GM12873 (cell line): ENCODE measurements around the gene TNS3.

Experiments used
- TF ChIP-seq, protein P1 (sequence below): IDR thresholded peaks from 2 replicates; pipeline ENCODE4 v1.5.1; 2012; ENCODE audit warnings: low read depth, mild to moderate bottlenecking, moderate library complexity, low read length, control low read depth; ENCODE audit not compliant: insufficient read depth; ENCODE audit errors: missing control alignments

TNS3 gene

DNA sequence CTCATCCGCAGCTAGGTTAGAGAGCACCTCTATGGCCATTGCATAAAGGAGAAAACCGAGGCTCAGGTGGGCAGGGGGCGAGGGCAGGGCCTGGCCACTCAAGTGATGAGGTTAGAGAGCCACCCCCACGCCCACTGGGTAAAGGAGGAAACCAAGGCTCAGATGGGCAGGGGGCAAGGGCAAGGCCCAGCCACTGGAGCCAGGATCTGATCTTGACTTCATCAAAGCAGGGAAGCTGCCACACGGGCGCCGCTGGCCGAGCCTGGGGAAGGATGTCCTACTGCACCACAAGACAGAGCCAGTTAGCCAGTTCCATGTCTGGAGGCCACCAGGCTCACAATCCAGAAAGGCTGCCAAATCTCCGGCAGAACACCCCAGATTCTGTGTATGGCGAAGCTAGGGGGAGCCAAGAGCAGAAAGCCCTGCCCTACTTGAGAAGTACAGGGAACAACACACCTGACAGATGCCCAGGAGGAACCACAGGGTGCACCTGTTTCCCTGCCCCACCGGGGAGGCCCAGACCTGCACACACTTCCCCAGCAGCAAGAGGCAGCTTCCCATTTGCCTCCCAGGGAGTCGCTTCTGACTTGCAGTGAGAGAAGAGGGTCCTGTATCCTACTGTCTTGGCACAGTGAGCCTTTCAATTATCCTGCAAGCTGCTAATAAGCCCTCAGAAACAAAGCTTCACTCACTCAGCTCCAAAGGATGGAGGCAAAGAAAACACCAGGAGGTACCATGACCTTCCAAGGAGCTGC lies 101.9 kb downstream of the TNS3 start:
- TF ChIP-seq, protein P1, sequence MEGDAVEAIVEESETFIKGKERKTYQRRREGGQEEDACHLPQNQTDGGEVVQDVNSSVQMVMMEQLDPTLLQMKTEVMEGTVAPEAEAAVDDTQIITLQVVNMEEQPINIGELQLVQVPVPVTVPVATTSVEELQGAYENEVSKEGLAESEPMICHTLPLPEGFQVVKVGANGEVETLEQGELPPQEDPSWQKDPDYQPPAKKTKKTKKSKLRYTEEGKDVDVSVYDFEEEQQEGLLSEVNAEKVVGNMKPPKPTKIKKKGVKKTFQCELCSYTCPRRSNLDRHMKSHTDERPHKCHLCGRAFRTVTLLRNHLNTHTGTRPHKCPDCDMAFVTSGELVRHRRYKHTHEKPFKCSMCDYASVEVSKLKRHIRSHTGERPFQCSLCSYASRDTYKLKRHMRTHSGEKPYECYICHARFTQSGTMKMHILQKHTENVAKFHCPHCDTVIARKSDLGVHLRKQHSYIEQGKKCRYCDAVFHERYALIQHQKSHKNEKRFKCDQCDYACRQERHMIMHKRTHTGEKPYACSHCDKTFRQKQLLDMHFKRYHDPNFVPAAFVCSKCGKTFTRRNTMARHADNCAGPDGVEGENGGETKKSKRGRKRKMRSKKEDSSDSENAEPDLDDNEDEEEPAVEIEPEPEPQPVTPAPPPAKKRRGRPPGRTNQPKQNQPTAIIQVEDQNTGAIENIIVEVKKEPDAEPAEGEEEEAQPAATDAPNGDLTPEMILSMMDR = no peak

DNA sequence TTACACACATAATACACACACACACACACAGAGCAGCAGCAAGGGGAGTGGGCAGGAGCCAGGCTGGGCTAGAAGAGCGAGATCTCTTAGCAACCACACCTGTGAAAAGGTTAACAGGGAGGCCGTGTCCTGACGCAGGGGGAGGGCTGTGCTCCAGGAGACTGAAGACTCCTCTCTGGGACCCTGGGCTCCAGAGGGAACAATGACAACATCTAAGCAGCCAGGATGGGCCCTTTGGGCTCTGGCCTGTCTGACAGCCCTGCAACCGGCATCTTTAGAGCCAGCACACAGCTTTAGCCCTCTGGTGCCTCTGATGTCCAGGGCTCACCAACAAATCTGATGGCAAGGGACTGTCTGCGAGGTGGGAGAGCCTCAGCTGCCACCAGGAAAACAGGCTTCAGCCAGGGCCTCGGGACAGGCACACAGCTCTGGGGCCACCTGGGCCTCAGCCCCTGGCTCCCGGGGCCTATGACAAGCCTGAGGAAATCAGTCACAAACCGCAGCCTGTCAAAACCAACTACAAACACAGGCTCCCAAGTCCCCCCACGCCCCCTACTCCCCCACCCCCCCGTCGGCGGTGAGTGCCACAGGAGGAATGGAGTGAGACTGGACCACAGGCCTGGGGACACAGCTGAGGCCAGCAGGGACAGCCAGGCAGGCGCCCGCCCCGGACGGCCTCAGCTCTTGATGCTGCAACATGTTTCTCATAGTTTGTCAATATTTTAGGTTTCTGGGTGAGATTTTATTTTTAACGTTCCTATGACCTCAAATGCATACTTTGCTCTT lies 102.8 kb downstream of the TNS3 start:
- TF ChIP-seq, protein P1 = no peak

DNA sequence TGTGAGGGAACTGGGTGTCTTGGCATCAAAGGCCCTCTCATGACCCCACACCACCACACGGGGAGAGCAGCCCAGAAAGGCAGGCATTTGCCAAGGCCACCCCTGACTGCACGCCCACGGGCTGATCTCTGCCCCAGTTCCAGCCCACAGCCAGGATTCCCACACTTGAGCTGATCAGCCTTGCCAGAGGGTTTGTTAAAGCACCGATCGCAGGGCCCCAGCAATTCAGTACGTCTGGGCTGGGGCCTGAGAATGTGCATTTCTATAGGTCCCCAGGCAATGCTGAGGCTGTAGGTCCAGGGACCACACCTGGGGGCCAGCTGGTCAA lies 103.9 kb downstream of the TNS3 start:
- TF ChIP-seq, protein P1 = no peak

DNA sequence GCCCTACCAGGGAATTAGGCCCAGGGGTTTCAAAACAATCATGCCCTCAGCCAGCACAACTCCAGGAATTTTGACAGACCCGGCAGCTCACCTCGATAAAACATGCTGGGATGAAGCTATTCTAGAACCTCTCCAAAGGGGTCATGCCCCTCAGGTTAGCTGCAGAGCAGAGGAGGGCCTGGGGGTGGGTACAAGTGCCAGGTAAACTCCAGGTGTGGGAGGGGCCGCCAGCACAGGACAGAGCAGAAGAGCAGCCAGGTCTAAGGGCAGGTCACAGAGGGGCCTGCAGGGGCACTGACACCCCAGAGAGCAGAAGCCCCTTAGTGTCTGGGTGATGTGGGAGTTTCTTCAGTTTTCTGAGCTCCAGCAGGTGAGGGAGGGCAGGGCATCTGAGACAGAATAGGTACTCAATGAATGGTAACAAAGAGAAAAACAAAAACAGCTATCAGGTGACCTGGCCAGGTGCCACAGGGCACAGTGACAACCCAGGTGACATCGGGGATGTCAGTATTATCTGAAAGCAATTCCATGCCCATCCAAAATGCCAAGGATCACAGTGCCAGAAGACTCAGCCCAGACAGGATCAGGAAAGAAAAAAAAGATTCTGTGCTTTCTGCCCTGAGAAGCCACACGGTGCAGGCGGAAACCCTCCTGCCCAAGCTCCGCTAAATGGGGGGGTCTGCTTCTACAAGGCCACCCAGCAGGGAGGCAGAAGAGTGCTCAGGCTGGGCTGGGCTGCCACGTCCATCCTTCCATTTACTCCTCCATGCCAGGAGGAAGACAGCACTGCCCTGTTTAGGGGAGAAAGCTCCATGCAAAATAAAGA lies 104.5 kb downstream of the TNS3 start:
- TF ChIP-seq, protein P1 = no peak

DNA sequence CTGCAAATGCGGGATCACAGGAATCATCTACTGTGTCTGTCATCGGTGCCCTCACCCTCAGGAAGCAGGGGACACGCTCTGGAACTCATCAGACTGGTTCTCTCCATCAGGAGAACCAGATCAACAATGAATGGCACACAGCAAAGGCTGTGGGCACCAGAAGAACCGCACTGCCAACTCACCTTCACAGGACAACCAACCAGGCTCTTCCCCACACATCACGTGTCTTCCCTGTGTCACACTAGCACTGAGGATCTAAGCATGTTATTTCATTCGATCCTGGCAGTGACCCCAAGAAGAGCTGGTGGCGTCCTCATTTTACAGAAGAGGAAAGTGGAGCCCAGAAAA lies 106.1 kb downstream of the TNS3 start:
- TF ChIP-seq, protein P1 = no peak

DNA sequence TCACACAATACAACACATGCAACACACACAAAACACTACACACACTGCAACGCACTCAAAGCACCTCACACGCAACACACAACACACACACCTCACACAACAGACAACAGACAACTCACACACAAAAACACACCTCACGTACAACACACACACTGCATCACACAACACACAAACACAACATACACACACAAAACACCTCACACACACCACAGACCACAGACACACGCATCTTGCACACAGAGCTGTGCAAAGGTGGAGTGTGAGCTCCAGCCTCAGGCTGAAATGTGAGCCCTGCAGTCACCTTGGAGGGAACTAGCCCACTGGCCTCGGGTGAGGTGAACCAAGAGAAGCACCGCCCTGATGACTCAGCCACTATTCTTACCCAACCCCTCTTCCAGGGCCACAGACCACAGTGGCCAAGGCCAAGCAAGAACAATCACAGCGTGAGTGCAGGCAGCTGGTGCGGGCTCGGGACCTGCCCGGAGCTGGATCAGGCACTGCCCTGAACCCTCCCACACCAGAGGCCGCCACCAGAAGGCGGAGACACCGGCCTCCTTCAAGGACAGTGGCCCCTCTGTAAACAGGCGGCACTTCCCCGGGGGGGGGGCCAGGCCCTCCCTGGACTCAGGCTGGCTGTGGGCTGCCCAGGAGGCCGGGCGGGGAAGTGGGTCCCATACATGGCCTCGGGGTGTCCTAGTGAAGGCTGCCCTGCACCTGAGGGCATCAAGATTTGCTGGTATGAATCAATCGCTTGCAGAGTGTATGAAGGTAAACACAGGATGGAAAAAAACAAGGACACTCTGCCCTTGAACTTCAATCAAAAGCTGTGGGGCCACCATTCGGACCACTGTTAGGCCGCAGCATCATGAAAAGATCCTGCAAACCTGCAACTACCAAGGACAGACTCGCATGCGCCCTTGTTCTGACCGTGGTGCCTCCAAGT lies 106.7 kb downstream of the TNS3 start:
- TF ChIP-seq, protein P1 = no peak
